Lung microvascular endothelial cell (primary cell): ENCODE results near the gene MYCT1. TPM values are rescaled to one million over a fixed set of nuclear protein-coding genes. Genes with fewer than 3 reads are reported as not detected.
A peak's percentile ranks its signal among the peaks of the same experiment; 100 is the strongest.
"Not testable (repeated sequence)": the region's sequence is repeated elsewhere in the genome, so short reads cannot be mapped to it uniquely, and the experiment has no call there.

Experiments used
- DNase-seq, 2 donors: peaks; one replicate each; pipeline versions ENCODE4 v3.0.0 to v3.0.0-alpha.2; 2010; ENCODE audit warnings: low read depth in 2 of 2
- total RNA-seq: library from RNA; depleted of rRNA; stranded (reverse); fragments of >200 nt; gene quantifications from 2 replicates; pipeline ENCODE4 v1.2.1, GENCODE V29; 2014

Gene MYCT1, protein sequence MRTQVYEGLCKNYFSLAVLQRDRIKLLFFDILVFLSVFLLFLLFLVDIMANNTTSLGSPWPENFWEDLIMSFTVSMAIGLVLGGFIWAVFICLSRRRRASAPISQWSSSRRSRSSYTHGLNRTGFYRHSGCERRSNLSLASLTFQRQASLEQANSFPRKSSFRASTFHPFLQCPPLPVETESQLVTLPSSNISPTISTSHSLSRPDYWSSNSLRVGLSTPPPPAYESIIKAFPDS
- total RNA-seq, result 170 and 256 TPM in 2 replicates

DNA sequence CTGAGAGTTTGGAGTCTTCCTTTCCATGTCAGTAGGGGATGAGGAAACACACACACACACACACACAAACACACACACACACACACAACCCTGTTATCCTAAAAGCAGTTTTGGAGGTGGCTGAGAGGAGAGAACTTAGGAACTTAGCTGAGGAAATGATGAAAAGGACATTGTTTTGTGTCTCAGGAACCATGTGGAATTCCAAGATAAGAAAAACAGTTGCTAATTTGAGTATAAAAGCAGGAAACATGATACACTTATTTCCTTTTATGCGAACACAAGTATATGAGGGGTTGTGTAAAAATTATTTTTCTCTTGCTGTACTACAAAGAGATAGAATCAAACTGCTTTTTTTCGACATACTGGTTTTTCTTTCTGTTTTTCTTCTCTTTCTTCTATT lies at the start of gene MYCT1:
MYCT1 (plus strand) TSS at position 264 of the 400 bp plus-strand sequence; CDS start at position 270, 6 bp downstream.
- DNase-seq, result peak; percentile 95 to 98

GRCh38 chr6:152648105-152648504 lies 49.6 kb upstream of the MYCT1 start:
- DNase-seq, result no peak

DNA sequence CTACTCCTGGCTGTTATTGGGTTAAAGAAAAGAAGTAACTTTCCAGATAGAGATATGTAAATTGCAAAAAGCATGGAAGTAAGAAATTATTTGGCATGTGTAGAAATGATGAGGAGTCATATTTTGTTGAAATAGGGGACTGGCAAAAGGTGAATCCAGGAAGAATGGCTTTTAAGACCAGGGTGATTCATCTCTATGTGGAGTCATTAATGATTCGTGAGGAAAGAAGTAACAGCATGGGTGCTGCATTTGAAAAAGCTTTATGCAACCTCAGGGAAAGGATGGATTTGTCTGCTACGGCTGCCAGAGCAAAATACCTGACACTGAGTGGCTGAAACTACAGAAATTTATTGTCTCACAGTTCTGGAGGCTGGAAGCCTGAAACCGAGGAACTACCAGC lies 45.7 kb upstream of the MYCT1 start:
- no peak for DNase-seq

DNA sequence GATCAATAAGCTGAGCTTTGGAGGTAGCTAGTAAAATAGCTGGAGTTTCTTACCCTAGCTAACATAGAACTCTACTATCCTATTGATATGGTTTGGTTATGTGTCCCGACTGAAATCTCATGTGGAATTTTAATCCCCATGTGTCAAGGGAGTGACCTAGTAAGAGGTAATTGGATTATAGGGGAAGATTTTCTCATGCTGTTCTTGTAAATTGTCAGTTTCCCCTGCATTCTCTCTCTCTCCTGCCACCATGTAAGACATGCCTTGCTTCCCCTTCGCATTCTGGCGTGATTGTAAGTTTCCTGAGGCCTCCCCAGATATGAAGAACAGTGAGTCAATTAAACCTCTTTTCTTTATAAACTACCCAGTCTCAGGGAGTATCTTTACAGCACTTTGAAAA lies 35.9 kb upstream of the MYCT1 start:
- no peak for DNase-seq

DNA sequence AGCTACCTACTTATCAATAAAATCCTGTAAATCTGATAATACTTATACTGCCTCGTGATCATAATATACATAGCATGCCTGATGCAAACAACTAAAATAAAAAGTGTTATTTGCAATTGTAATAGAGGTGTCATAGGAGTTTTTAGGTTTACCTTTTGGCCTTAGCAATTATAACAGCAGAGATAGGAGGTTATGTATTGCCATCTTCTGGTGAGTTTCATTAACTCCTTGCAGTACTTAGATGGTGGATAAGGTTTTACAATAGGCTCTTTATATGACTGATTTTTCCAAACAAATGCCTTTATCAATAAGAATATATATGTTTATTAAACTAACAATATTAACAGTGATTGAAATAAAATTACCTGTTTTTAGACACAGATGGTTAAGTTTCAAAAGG lies 27.8 kb upstream of the MYCT1 start:
- peak; percentile 56 to 74 for DNase-seq

DNA sequence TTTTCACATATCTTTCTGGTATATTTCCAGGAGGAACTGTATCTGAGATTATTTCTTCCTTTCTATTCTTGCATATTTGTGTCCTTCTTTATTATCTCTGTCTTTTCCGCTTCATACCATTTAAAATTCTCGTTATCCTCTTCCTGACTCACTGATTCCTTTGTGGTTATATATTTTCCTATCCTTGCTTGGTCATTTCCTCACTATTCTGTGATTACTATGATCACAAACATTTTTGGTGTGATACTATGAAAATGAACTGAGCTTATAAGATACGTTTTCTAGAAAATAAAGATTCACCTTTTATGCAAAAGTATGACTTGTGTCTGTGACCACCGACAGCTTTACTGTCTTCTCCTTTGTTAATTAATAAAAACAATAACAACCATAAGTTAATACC lies 26.5 kb upstream of the MYCT1 start:
- peak; percentile 49 to 58 for DNase-seq

- peak; percentile 3 to 75 for DNase-seq
These were observed 24.5 kb upstream of the MYCT1 start for GRCh38 chr6:152673236-152673635.

DNA sequence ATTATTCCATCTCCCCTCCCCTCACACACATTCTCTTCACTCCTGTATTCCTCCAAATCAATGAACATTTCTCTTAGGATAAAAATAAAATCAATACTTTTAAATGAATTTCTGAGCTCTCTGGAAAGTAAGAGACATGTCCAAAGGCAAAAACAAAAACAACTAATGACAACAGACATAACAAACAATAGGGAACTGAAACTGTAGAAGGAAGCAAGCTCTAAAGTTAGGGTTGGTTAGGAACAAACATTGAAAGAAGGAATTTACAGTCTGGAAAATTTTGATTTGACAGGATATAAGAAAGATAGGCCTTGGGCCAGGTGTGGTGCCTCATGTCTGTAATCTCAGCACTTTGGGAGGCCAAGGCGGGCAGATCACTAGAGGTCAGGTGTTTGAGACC lies 17.5 kb upstream of the MYCT1 start:
- DNase-seq, result no peak

- no peak for DNase-seq
These were observed 16.7 kb upstream of the MYCT1 start for GRCh38 chr6:152680879-152681517.

GRCh38 chr6:152682141-152682540 lies 15.6 kb upstream of the MYCT1 start:
- DNase-seq, result no peak

- DNase-seq, result not testable (repeated sequence)
These were observed 14.8 kb upstream of the MYCT1 start for GRCh38 chr6:152682935-152683334.

- no peak for DNase-seq
These were observed 11.9 kb upstream of the MYCT1 start for GRCh38 chr6:152685819-152686218.

- DNase-seq, result peak; percentile 75
These were observed 2.2 kb upstream of the MYCT1 start for GRCh38 chr6:152695372-152696045.

DNA sequence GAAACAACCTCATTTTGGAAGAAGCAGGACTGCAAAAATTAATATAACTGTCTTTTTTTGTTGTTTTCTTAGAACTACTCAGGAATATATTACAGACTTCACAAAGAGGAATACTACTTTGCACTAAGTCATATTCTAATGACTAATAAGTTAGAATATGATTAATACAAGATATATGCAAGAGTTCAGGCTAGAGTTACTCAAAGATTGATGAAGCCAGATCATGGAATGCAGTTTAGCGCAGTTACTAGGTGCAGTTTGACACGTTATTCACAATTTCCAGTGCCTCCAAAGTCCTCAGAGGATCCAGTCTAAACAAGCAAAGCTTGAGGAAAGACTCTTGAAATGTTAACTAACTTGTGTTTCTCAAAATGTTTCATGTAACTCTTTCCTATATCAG lies 1.2 kb upstream of the MYCT1 start:
- peak; percentile 49 to 90 for DNase-seq

GRCh38 chr6:152698692-152699091 lies 995 bp downstream of the MYCT1 start:
- DNase-seq, result peak; percentile 63 to 79

DNA sequence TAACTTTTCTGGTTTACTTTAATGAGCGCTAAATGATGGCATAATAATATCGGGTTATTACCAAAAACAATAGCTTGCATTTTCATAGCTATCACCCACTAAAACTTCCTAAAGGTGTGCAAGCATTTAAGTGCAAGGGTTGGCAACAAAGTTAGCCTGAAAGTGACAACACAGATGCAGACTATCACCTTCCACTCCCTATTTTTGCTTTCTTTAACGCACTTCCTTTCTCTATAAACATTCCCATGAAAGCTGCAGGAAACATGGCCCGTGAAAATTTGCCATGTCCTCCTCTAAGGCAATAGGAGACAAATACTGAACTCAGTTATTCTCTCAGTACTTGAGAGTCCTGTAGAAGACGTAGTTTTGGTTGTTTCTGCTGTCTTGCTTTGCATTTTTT lies 2.7 kb downstream of the MYCT1 start:
- peak; percentile 59 to 68 for DNase-seq

- peak; percentile 57 to 67 for DNase-seq
These were observed 3.6 kb downstream of the MYCT1 start for GRCh38 chr6:152701081-152701862.

- DNase-seq, result peak in 1 of 2 donors; percentile 34
These were observed 4.2 kb downstream of the MYCT1 start for GRCh38 chr6:152701863-152702401.

- DNase-seq, result not testable (repeated sequence)
These were observed 6.1 kb downstream of the MYCT1 start for GRCh38 chr6:152703750-152704149.

GRCh38 chr6:152705327-152705726 lies 7.6 kb downstream of the MYCT1 start:
- DNase-seq, result no peak

- no peak for DNase-seq
These were observed 18.6 kb downstream of the MYCT1 start for GRCh38 chr6:152716322-152716721.

DNA sequence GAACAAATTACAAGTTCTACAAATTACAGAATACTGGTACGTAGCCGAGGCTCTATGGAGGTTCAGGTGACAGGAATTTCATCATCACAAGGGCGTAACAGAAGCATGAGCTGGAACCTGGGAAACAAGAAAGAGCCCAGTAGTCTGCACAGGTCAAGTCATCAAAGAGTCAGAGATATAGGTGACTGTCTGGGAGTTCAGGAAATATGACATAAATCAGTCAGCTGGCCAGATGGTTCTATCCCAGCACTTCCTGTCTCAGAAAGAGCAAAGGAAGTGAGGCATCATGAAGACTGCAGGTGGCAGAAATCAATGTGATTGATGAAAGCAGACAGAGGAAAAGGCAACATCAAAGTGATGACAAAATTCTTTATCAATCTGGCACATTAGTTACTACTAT lies 23.3 kb downstream of the MYCT1 start:
- DNase-seq, result peak; percentile 86 to 94
